ENCODE results near the gene SNX27.

Gene SNX27

DNA sequence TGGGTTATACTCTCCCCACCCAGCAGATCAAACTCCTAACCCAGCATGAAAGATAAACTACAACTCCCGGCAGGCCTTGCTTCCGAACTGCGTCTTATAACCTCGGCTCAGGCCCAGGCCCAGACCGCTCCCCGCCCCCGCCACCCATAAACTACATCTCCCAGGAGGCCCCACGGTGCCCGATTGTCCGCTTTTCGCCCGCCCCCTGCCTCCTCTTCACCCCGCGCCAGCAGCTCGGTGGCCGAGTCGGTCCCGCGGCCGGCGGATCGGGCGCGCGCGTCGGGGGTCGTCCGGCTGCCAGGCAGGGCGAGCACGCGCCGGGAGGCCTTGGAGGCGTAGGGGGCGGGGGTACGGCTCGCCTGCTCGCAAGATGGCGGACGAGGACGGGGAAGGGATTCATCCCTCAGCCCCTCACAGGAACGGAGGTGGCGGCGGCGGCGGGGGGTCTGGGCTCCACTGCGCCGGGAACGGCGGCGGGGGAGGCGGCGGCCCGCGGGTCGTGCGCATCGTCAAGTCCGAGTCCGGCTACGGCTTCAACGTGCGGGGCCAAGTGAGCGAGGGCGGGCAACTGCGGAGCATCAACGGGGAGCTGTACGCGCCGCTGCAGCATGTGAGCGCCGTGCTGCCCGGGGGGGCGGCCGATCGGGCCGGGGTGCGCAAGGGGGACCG, at the start of gene SNX27:
Gene SNX27, plus strand, starts transcription at position 219 of the 669 bp plus-strand sequence. Its CDS starts 152 bp downstream, at position 371.
- H3K27ac ChIP-seq, result peak within 1 kb of the TSS; percentile 66
- TF ChIP-seq ZFX (IDR thresholded peaks at IDR 0.05; ENCODE audit: borderline replicate concordance) (no peak), CTCF (IDR thresholded peaks at IDR 0.05) (no peak)

DNA sequence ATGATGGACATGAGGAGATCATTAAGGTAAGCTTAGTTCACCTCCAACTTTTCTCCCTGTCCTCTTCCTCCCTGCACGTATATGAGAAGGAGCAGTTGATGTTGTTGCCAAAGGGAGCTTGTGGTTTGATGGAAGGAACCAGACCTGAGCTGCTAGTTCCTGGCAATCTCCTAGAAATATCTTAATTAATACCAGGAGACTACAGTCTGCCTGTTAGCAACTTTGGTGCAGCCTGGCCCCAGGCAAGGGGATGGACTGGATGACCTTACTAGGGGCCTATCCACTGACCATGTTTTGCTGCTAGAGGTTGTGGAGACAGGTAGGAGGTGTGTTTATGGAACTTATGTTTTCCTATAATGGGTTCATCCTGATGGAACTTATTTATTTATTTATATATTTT, 49.2 kb upstream of the SNX27 start:
- TF ChIP-seq ZFX (IDR thresholded peaks at IDR 0.05; ENCODE audit: borderline replicate concordance) (no peak), CTCF (IDR thresholded peaks at IDR 0.05) (no peak)
- no peak overlapping the region for H3K27ac ChIP-seq

DNA sequence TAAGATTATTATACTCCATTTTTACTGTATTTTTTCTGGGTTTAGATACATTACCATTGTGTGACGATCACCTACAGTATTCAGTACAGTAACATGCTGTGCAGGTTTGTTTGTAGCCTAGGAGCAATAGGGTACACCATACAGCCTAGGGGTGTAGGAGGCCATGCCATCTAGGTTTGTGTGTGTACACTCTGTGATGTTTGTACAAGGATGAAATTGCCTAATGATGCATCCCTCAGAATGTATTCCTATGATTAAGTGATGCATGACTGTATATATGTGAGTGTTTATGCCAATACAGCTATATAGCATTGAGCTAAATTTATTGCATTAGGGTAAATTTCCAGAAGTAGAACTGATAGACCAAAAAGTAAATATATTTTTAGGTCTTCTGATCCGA, 48.5 kb upstream of the SNX27 start:
- no peak overlapping the region for H3K27ac ChIP-seq
- no peak for TF ChIP-seq ZFX (IDR thresholded peaks at IDR 0.05; ENCODE audit: borderline replicate concordance)
- no peak for TF ChIP-seq CTCF (IDR thresholded peaks at IDR 0.05)

DNA sequence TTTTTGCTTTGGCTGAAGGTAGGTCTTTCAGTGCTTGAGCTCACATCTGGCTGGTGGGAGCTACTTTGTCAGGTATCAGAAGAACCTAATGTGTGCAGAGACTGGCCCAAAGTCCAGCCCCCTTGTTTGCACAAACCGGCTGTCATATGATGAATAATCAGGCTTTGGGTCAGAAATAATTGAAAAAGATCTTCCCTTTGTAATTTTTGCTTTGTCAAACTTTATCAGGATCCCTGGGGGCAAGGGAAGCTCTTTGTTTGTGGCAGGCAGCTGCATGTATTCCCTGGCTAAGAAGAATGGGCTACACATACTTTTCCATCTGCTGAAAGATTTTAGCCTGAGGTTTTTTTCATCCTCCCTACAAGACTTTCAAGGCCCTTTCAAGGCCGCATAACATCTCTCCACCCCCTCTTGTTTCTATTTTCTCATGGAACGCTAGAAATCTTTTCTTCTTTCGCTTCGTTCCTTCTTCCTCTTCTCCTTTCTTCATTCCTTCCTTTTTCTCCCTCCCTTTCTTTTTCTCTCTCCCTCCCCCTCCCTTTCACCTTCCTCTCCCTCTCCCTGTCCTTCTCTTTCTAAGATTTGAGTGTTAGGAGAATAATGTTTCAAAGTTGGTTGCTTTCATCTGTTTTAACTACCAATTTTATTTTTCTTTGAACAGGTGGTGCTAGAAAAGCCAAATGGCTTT, 46.2 kb upstream of the SNX27 start:
- TF ChIP-seq CTCF (IDR thresholded peaks at IDR 0.05) (no peak), ZFX (IDR thresholded peaks at IDR 0.05; ENCODE audit: borderline replicate concordance) (no peak)
- no peak overlapping the region for H3K27ac ChIP-seq

- TF ChIP-seq CTCF (IDR thresholded peaks at IDR 0.05) (no peak), ZFX (IDR thresholded peaks at IDR 0.05; ENCODE audit: borderline replicate concordance) (no peak)
- 0 out of 2 replicates have a peak overlapping the region, but pooled peaks have one; percentile 0 for H3K27ac ChIP-seq
Measured at GRCh38 chr1:151568626-151569088, 43.2 kb upstream of the SNX27 start.

DNA sequence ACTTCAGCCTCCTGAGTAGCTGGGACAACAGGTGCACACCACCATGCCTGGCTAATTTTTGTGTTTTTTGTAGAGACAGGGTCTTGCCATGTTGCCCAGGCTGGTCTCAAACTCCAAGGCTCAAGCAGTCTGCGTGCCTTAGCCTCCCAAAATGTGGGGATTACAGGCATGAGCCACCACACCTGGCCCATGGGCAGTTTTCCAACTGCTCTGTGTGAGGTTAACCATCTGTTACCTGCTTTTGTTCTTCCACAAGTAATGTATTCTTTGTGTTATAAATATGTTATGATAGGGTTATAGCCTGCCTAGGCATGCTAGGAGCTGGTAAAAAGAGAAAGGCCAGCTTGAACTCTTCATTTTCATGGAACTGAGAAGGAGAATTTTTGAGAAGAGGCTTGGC, 41.0 kb upstream of the SNX27 start:
- no peak for TF ChIP-seq CTCF (IDR thresholded peaks at IDR 0.05)
- no peak for TF ChIP-seq ZFX (IDR thresholded peaks at IDR 0.05; ENCODE audit: borderline replicate concordance)
- H3K27ac ChIP-seq, result no peak overlapping the region

All from 22Rv1 (cell line).